SH-SY5Y (cell line): ENCODE measurements around the gene POU5F1.

Experiments used
- GATA2 ChIP-seq: IDR thresholded peaks from 2 replicates; pipeline ENCODE4 v1.6.1; 2011; ENCODE audit warnings: mild to moderate bottlenecking, low read depth, low read length
- GATA3 ChIP-seq: IDR thresholded peaks from 2 replicates; pipeline ENCODE4 v1.6.1; 2011; ENCODE audit warnings: low read depth, mild to moderate bottlenecking, low read length, moderate library complexity

DNA sequence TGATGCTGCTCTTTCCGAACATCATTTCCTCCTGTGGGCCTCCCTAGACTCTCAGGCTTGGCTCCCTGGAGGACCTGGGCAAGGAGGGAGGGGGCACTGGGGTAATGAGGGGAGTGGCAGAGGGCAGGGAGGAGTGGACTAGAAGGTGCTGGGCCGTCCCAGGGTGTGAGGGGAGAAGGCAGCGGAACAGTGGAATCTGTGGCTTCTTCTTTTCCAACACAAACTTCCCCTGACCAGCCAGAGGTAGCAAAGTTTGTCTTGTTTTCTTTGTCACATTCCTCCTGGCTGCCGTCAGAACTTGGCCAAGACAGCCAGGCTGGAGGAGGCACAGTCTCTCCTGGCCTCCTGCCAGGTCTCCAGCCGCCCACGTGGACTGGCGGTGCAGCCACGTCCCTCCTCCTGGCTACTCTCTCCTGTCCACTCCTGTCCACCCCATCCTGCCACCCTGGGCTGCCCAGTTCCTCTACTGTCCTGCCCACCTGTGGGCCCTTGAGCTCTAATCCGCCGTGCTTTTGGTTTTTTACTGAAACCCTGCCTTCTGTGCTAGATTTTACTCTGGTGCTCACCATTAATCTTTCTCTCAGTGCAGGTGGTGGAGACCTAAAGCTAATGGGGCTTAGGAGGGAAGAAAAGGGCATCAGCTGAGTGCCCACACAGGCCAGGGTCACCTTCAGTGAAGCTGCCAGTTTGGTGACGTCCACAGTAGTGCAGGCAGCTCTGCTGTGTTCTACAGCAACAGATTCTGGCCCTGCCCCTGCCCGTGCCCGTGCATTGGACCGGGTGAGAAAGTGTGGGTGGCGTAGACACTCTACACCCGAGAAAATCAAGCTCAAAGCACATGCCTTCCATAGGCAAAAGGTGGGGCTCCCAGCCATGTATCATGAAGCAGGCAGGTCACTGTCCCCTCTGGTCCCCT, 47.4 kb downstream of the POU5F1 start:
- TF ChIP-seq GATA3 (no peak), GATA2 (no peak)
